GM23338 (cell line): ENCODE data around the gene CTSG. TPM values are rescaled to one million over a fixed set of nuclear protein-coding genes. Genes with fewer than 3 reads are reported as not detected.
"Not testable (repeated sequence)": the region's sequence is repeated elsewhere in the genome, so short reads cannot be mapped to it uniquely, and the experiment has no call there.

Experiments used
- ATAC-seq: fragments of 200-7000 bp; cut with Tn5 transposase; 3 replicates; pipeline ENCODE4 v1.9.1; 2020
- DNase-seq: peaks from one replicate; pipeline ENCODE4 v3.0.0-alpha.2; 2015; ENCODE audit warnings: low spot score
- H2AFZ ChIP-seq: fragments of 200-600 bp; sonication (generic); 2 replicates; pipeline ENCODE4 v1.8.0; 2016; ENCODE audit warnings: antibody characterized with exemption, mild to moderate bottlenecking, moderate library complexity
- H3F3A ChIP-seq: fragments of 200-600 bp; sonication (generic); replicated peaks from 2 replicates; pipeline ENCODE4 v1.8.0; 2017; ENCODE audit warnings: antibody characterized with exemption, mixed run types, low read depth
- H3K27ac ChIP-seq: fragments of 200-600 bp; sonication (generic); 2 replicates; pipeline ENCODE4 v1.6.1; 2016; ENCODE audit warnings: low read depth
- H3K27me3 ChIP-seq: fragments of 200-600 bp; sonication (generic); 2 replicates; pipeline ENCODE4 v1.8.0; 2016; ENCODE audit warnings: mild to moderate bottlenecking, mixed run types, moderate library complexity; ENCODE audit not compliant: insufficient read depth
- H3K36me3 ChIP-seq: fragments of 200-600 bp; sonication (generic); 2 replicates; pipeline ENCODE4 v1.8.0; 2016; ENCODE audit warnings: mild to moderate bottlenecking; ENCODE audit not compliant: insufficient read depth
- H3K4me1 ChIP-seq: fragments of 200-600 bp; sonication (generic); 2 replicates; pipeline ENCODE4 v1.8.0; 2016; ENCODE audit warnings: mild to moderate bottlenecking, moderate library complexity; ENCODE audit not compliant: insufficient read depth
- H3K4me2 ChIP-seq: fragments of 200-600 bp; sonication (generic); 2 replicates; pipeline ENCODE4 v1.7.1; 2017; ENCODE audit warnings: mixed run types
- H3K4me3 ChIP-seq: fragments of 200-600 bp; sonication (generic); 2 replicates; pipeline ENCODE4 v1.6.1; 2016; ENCODE audit warnings: mixed run types
- H3K79me2 ChIP-seq: fragments of 200-600 bp; sonication (generic); replicated peaks from 2 replicates; pipeline ENCODE4 v1.8.0; 2017; ENCODE audit warnings: mild to moderate bottlenecking; ENCODE audit not compliant: insufficient read depth
- H3K9me2 ChIP-seq: fragments of 200-600 bp; sonication (generic); 2 replicates; pipeline ENCODE4 v1.8.0; 2017; ENCODE audit not compliant: insufficient read depth
- H4K20me1 ChIP-seq: fragments of 200-600 bp; sonication (generic); replicated peaks from 2 replicates; pipeline ENCODE4 v1.8.0; 2017; ENCODE audit warnings: mild to moderate bottlenecking; ENCODE audit not compliant: insufficient read depth
- H3K27ac Mint-ChIP-seq: 2 replicates; pipeline ENCODE4 v1.8.0; 2020; ENCODE audit warnings: inconsistent platforms, mild to moderate bottlenecking, moderate library complexity, mixed read lengths
- H3K27me3 Mint-ChIP-seq: 3 replicates; pipeline ENCODE4 v1.8.0; 2022; ENCODE audit warnings: low read depth, mild to moderate bottlenecking, moderate library complexity, mixed read lengths, inconsistent platforms; ENCODE audit not compliant: insufficient read depth, poor library complexity
- H3K36me3 Mint-ChIP-seq: 3 replicates; pipeline ENCODE4 v1.8.0; 2021; ENCODE audit warnings: low read depth, mild to moderate bottlenecking, inconsistent platforms, moderate library complexity, mixed read lengths
- H3K4me1 Mint-ChIP-seq: 3 replicates; pipeline ENCODE4 v1.8.0; 2020; ENCODE audit warnings: mild to moderate bottlenecking, inconsistent platforms, mixed read lengths
- H3K4me3 Mint-ChIP-seq: 3 replicates; pipeline ENCODE4 v1.8.0; 2021; ENCODE audit warnings: moderate library complexity, mild to moderate bottlenecking, inconsistent platforms, mixed read lengths
- H3K9me3 Mint-ChIP-seq: 3 replicates; pipeline ENCODE4 v1.8.0; 2020; ENCODE audit warnings: moderate library complexity, mild to moderate bottlenecking, inconsistent platforms, mixed read lengths
- CREB1 ChIP-seq: fragments of 250-450 bp; sonication (Bioruptor Pico); IDR thresholded peaks from 2 replicates; pipeline ENCODE4 v1.5.0; 2020; ENCODE audit warnings: low read depth, mild to moderate bottlenecking, moderate library complexity
- EZH2phosphoT487 ChIP-seq: fragments of 200-600 bp; sonication (generic); IDR thresholded peaks from one replicate; pipeline ENCODE4 v1.8.1; 2018; ENCODE audit warnings: antibody characterized with exemption; ENCODE audit not compliant: unreplicated experiment
- JUNB ChIP-seq: IDR thresholded peaks from one replicate; pipeline ENCODE4 v1.6.1; 2016; ENCODE audit warnings: antibody characterized with exemption; ENCODE audit not compliant: unreplicated experiment
- NANOG ChIP-seq: IDR thresholded peaks from 2 replicates; pipeline ENCODE4 v1.6.1; 2016; ENCODE audit warnings: antibody characterized with exemption, borderline replicate concordance
- ZNF331 ChIP-seq: fragments of 250-450 bp; sonication (Bioruptor Pico); IDR thresholded peaks from 2 replicates; pipeline ENCODE4 v1.5.0; 2020; ENCODE audit warnings: low read depth, mild to moderate bottlenecking, moderate library complexity
- polyA plus RNA-seq: library from polyadenylated mRNA; unstranded; fragments of >200 nt; fragmentation: Nextera tagmentation; extraction: Ambion mirVana; gene quantifications from 2 replicates; pipeline ENCODE4 v1.2.1, GENCODE V29; 2016
- total RNA-seq: library from RNA; depleted of rRNA; stranded (reverse); fragments of >200 nt; shearing (Covaris generic); gene quantifications from 2 replicates; pipeline ENCODE4 v1.2.3, GENCODE V29; 2014
- TF ChIP-seq, protein P1 (sequence below): IDR thresholded peaks from 2 replicates; pipeline ENCODE4 v1.6.1; 2016; ENCODE audit warnings: antibody characterized with exemption
- TF ChIP-seq, protein P2 (sequence below), 2 experiments: fragments of 200-600 bp in 1 of 2; sonication (generic) in 1 of 2; conservative IDR thresholded peaks; 2 replicates each; pipeline versions ENCODE4 v1.5.1 to v1.6.1; 2016 to 2017; ENCODE audit warnings: antibody characterized with exemption in 2 of 2, low read depth in 2 of 2, mild to moderate bottlenecking in 2 of 2, moderate library complexity in 1 of 2

Gene CTSG
- total and polyA plus RNA-seq, 2 experiments from 2014 or later, result not detected

DNA sequence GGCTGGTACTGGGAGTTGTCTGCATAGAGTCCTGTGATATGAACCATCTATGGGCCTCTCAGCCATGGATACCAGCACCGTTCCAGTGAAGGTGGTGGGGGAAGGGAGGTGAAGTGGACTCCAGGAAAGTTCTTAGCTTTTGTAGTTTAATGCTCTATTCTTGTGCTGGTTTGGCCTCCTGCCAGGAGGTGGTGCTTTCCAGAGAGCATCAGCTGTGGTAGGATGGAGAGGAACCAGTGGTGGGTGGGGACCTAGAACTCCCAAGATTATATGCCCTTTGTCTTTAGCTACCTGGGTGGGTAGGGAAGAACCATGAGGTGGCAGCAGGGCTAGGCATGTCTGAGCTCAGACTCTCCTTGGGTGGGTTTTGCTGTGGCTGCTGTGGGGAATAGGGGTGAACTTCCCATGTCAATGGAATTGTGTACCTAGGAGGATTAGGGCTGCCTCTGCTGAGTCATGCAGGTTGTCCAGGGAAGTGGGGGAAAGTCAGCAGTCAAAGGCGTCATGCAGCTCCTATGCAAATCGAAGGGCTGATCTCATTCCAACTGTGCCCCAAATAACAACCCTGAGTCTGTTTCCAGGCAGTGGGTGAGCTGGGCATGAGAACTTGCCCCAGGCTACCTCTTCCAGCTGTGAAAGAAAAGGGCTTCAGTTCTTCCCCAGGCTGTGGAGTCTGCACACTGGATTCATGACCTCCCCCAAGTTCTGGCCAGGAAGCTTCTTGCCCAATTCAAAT, 19.2 kb upstream of the CTSG start (continued):
- TF ChIP-seq, protein P1, sequence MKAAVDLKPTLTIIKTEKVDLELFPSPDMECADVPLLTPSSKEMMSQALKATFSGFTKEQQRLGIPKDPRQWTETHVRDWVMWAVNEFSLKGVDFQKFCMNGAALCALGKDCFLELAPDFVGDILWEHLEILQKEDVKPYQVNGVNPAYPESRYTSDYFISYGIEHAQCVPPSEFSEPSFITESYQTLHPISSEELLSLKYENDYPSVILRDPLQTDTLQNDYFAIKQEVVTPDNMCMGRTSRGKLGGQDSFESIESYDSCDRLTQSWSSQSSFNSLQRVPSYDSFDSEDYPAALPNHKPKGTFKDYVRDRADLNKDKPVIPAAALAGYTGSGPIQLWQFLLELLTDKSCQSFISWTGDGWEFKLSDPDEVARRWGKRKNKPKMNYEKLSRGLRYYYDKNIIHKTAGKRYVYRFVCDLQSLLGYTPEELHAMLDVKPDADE, result no peak

DNA sequence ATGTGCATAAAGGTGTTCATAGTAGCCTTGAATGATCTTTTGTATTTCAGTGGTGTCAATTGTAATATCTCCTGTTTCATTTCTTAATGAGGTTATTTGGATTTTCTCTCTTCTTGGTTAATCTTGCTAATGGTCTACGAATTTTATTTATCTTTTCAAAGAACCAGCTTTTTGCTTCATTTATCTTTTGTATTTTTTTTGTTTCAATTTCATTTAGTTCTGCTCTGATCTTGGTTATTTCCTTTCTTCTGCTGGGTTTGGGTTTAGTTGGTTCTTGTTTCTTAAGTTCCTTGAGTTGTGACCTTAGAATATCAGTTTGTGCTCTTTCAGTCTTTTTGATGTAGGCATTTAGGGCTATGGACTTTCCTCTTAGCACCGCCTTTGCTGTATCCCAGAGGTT, 15.0 kb upstream of the CTSG start:
- H3K4me3 ChIP-seq, H2AFZ ChIP-seq, H3K27me3 Mint-ChIP-seq, H4K20me1 ChIP-seq, ATAC-seq, H3K4me2 ChIP-seq, H3K4me1 ChIP-seq, H3K27ac Mint-ChIP-seq, H3K79me2 ChIP-seq, H3K27ac ChIP-seq, H3K36me3 ChIP-seq, H3F3A ChIP-seq, H3K4me1 Mint-ChIP-seq, H3K27me3 ChIP-seq, DNase-seq, H3K9me2 ChIP-seq, H3K4me3 Mint-ChIP-seq: not testable (repeated sequence)
- Mint-ChIP-seq H3K36me3 (peaks cover 15% of the 10 kb centered on the region), H3K9me3 (peaks cover 64% of the 10 kb centered on the region)

DNA sequence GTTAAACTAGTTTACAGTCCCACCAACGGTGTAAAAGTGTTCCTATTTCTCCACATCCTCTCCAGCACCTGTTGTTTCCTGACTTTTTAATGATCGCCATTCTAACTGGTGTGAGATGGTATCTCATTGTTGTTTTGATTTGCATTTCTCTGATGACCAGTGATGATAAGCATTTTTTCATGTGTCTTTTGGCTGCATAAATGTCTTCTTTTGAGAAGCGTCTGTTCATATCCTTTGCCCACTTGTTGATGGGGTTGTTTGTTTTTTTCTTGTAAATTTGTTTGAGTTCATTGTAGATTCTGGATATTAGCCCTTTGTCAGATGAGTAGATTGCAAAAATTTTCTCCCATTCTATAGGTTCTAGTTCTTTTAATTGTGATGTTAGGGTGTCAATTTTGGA, 8.4 kb upstream of the CTSG start:
- not testable (repeated sequence) for H3K4me3 Mint-ChIP-seq, H2AFZ ChIP-seq, H3K4me3 ChIP-seq, H4K20me1 ChIP-seq, H3K27me3 Mint-ChIP-seq, H3K4me1 Mint-ChIP-seq, H3K4me2 ChIP-seq, H3K27ac Mint-ChIP-seq, H3K27me3 ChIP-seq, H3K79me2 ChIP-seq, H3K9me2 ChIP-seq, ATAC-seq, H3K4me1 ChIP-seq, H3F3A ChIP-seq, DNase-seq, H3K36me3 ChIP-seq, H3K27ac ChIP-seq, H3K36me3 Mint-ChIP-seq
- peaks cover 43% of the 10 kb centered on the region for H3K9me3 Mint-ChIP-seq

DNA sequence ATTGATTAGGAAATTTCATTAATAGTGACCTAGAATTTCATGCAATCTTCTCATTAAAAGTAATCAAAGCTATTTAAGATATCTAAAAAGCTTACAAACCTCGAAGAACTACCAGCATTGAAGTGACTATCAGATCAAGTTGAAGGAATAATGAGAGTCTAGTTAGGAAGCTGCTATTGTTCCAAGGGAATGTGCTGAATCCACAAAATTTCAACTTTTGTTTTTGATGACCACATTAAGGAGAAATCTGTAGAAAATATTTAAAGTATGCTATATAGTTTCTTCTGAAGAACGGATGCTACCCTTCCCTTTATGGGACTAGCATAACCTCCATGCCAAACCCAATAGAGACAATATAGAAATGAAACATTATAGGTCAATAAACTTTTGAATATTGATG, 2.5 kb upstream of the CTSG start:
- Histone ChIP-seq H3K27me3 (no peaks in the 10 kb centered on the region), H3K36me3 (no peaks in the 10 kb centered on the region), H3K4me1 (no peaks in the 10 kb centered on the region; the same call in 1 of the 2 replicates), H2AFZ (no peak overlapping the region), H3F3A (no peaks in the 10 kb centered on the region), H3K27ac (no peak overlapping the region), H3K4me2 (no peak overlapping the region), H3K9me2 (no peaks in the 10 kb centered on the region), H3K79me2 (no peaks in the 10 kb centered on the region), H3K4me3 (no peak overlapping the region), H4K20me1 (no peaks in the 10 kb centered on the region)
- Mint-ChIP-seq H3K36me3 (no peaks in the 10 kb centered on the region), H3K27ac (no peak overlapping the region), H3K4me1 (peaks cover 3% of the 10 kb centered on the region; the same call in 1 of the 3 replicates), H3K4me3 (no peak overlapping the region), H3K9me3 (no peaks in the 10 kb centered on the region), H3K27me3 (no peaks in the 10 kb centered on the region)
- no peak for DNase-seq
- no peak for ATAC-seq
- no peak for TF ChIP-seq EZH2phosphoT487
- TF ChIP-seq, protein P2, sequence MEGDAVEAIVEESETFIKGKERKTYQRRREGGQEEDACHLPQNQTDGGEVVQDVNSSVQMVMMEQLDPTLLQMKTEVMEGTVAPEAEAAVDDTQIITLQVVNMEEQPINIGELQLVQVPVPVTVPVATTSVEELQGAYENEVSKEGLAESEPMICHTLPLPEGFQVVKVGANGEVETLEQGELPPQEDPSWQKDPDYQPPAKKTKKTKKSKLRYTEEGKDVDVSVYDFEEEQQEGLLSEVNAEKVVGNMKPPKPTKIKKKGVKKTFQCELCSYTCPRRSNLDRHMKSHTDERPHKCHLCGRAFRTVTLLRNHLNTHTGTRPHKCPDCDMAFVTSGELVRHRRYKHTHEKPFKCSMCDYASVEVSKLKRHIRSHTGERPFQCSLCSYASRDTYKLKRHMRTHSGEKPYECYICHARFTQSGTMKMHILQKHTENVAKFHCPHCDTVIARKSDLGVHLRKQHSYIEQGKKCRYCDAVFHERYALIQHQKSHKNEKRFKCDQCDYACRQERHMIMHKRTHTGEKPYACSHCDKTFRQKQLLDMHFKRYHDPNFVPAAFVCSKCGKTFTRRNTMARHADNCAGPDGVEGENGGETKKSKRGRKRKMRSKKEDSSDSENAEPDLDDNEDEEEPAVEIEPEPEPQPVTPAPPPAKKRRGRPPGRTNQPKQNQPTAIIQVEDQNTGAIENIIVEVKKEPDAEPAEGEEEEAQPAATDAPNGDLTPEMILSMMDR (conservative IDR thresholded peaks at IDR 0.05; ENCODE audit: low read depth in 2 of 2), result no peak
- TF ChIP-seq CREB1 (CRISPR knock-in tag), result no peak
- no peak for TF ChIP-seq NANOG
- TF ChIP-seq JUNB, result no peak
- TF ChIP-seq ZNF331 (CRISPR knock-in tag), result no peak
